Uterus (tissue), 2 donors: ENCODE results near the gene NOL4L.

Experiments used
- CTCF ChIP-seq, 4 experiments: fragments of 200-600 bp in 2 of 4; fragments of 450-650 bp in 2 of 4; sonication (generic) in 2 of 4; IDR thresholded peaks; one replicate each; pipeline ENCODE4 v1.5.1; 2016 to 2019; ENCODE audit warnings: antibody characterized with exemption in 4 of 4, mild to moderate bottlenecking in 2 of 4, moderate library complexity in 1 of 4
- POLR2A ChIP-seq, 2 donors: fragments of 450-650 bp; IDR thresholded peaks; one replicate each; pipeline ENCODE4 v1.6.1; 2016; ENCODE audit warnings: antibody characterized with exemption in 2 of 2, mild to moderate bottlenecking in 1 of 2, moderate library complexity in 1 of 2

- no peak for TF ChIP-seq CTCF (IDR thresholded peaks at IDR 0.05)
- no peak for TF ChIP-seq POLR2A (IDR thresholded peaks at IDR 0.05)
Observed at GRCh38 chr20:32400476-32400875, 184.7 kb downstream of the NOL4L start.
